ENCODE measurements around the gene BRSK2.

BRSK2 gene

DNA sequence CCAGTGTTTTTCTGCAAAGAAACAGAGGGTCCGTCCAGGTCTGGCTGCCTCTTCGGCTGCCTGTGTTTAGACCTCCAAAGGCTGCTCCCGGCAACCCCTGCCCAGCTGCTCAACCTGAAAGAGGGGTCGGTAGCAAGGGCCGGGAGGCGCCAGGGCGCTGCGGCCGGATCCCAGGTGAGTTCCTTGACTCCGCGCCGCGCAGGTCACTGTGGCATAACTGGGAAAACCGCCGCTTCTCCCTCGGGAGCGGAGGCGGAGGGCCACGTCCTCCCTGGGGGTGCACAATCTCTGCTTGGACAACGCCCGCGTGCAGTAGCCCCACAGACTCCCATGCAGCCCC lies 1.0 kb upstream of the BRSK2 start:
- Histone ChIP-seq H3K27me3 (ENCODE audit: control insufficient read depth in 2 of 2, insufficient read depth in 2 of 2, low read length in 2 of 2) (peaks cover 24 to 35% of the 10 kb centered on the region in 2 donors), H3K36me3 (ENCODE audit: control insufficient read depth in 2 of 2, insufficient read depth in 2 of 2, low read length in 2 of 2) (no peaks in the 10 kb centered on the region), H3K9me3 (ENCODE audit: control insufficient read depth in 2 of 2, low read length in 2 of 2) (no peaks in the 10 kb centered on the region), H3K4me1 (ENCODE audit: control insufficient read depth in 2 of 2, insufficient read depth in 2 of 2, low read length in 2 of 2) (peaks cover 0 to 7% of the 10 kb centered on the region in 2 donors), H3K27ac (ENCODE audit: low read depth in 2 of 2, low read length in 2 of 2) (no peak overlapping the region), H3K9ac (ENCODE audit: low read depth in 1 of 2, low read length in 2 of 2) (no peak overlapping the region), H3K4me3 (ENCODE audit: low read length in 2 of 2) (peak overlapping the region; percentile 50 to 57)

DNA sequence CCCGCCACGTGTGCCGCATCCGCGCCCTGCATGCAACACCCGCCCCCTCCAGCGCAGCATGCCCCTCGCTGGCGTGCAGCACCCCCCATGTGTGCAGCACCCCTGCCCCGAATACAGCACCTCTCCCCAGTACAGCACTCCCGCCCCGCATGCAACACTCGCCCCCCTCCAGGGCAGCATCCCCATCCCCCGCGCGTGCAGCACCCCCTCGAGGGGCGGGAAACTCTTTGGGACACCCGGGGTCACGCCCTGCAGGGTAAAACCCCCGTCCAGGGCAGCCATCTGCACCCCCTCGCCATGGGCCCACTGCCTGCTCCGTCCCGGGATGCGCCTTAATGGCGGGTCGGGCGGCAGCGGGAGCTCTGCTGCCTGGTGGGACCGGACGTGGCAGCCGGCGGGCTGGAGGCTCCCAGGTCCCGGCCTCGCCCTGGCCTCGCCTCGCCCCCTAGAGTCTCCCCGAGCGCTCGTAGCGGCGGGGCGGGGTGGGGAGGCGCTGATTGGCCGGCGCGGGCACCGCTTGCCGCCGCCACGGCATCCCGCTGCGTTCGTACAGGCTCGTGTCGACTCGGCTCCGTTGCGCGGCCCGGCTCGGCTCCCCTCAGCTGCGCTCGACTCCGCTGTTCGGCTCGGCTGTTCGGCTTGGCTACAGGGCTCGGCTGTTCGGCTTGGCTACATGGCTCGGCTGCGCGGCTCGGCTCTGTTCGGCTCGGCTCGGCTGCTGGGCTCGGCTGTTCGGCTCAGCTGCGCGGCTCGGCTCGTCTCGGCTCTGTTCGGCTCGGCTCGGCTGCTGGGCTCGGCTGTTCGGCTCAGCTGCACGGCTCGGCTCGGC lies 417 bp upstream of the BRSK2 start:
- peak overlapping the region; percentile 59 to 65 for H3K9ac ChIP-seq (ENCODE audit: low read depth in 1 of 2, low read length in 2 of 2)
- no peaks in the 10 kb centered on the region for H3K36me3 ChIP-seq (ENCODE audit: control insufficient read depth in 2 of 2, insufficient read depth in 2 of 2, low read length in 2 of 2)
- H3K4me1 ChIP-seq (ENCODE audit: control insufficient read depth in 2 of 2, insufficient read depth in 2 of 2, low read length in 2 of 2), result peaks cover 0 to 7% of the 10 kb centered on the region in 2 donors
- peaks cover 24 to 35% of the 10 kb centered on the region in 2 donors for H3K27me3 ChIP-seq (ENCODE audit: control insufficient read depth in 2 of 2, insufficient read depth in 2 of 2, low read length in 2 of 2)
- no peaks in the 10 kb centered on the region for H3K9me3 ChIP-seq (ENCODE audit: control insufficient read depth in 2 of 2, low read length in 2 of 2)
- peak overlapping the region; percentile 50 to 57 for H3K4me3 ChIP-seq (ENCODE audit: low read length in 2 of 2)
- H3K27ac ChIP-seq (ENCODE audit: low read depth in 2 of 2, low read length in 2 of 2), result peak overlapping the region in 1 of 2 donors; percentile 32

GRCh38 chr11:1390569-1391164 lies 933 bp downstream of the BRSK2 start:
- Histone ChIP-seq H3K9ac (ENCODE audit: low read depth in 1 of 2, low read length in 2 of 2) (no peak overlapping the region), H3K27me3 (ENCODE audit: control insufficient read depth in 2 of 2, insufficient read depth in 2 of 2, low read length in 2 of 2) (peaks cover 24 to 35% of the 10 kb centered on the region in 2 donors), H3K9me3 (ENCODE audit: control insufficient read depth in 2 of 2, low read length in 2 of 2) (no peaks in the 10 kb centered on the region), H3K36me3 (ENCODE audit: control insufficient read depth in 2 of 2, insufficient read depth in 2 of 2, low read length in 2 of 2) (no peaks in the 10 kb centered on the region), H3K4me3 (ENCODE audit: low read length in 2 of 2) (no peak overlapping the region), H3K4me1 (ENCODE audit: control insufficient read depth in 2 of 2, insufficient read depth in 2 of 2, low read length in 2 of 2) (peaks cover 0 to 7% of the 10 kb centered on the region in 2 donors), H3K27ac (ENCODE audit: low read depth in 2 of 2, low read length in 2 of 2) (no peak overlapping the region)

DNA sequence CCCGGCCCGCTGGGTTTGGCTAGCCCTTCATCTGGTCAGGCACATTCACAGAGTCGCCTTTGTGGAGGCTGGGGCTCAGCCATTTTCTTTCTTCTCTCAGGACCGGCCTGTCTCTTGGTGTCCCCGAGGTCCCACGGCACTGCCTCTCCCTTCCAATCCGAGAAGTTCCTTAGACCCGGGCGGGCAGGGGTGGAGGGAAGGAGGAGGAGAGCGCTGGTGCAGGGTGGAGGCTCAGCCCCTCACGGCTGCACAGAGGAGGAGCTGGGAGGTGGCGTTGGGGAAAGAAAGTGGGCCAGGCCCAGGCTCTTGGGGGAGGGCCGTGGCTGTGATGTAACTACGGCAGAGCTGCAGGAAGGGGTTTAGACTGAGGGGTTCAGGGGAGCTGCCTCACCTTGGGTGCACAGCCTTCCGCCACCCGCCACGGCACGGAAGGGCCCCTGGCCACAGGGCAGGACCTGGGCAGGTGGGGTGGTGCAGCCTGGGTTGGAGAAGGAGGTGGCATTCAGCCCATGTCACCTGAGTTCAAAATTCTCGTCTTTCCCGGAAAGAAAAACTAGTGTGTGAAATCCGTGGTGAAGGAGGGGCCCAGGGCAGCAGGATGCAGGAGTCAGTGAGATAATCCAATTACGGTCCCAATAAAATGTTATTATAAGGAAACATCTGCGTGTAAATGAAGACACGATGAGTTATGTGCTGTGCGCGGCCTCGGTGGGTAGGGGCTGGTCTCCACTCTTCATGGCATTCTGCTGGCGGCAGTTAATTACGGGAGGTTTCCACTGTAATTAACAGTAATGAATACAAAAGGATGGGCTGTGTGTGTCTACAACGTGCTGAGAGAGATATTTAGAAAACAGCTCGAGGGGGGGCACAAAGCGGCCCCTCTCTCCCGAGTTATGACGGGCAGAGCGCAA lies 1.7 kb downstream of the BRSK2 start:
- Histone ChIP-seq H3K4me3 (ENCODE audit: low read length in 2 of 2) (no peak overlapping the region), H3K4me1 (ENCODE audit: control insufficient read depth in 2 of 2, insufficient read depth in 2 of 2, low read length in 2 of 2) (peaks cover 0 to 7% of the 10 kb centered on the region in 2 donors), H3K9ac (ENCODE audit: low read depth in 1 of 2, low read length in 2 of 2) (no peak overlapping the region), H3K27ac (ENCODE audit: low read depth in 2 of 2, low read length in 2 of 2) (no peak overlapping the region), H3K9me3 (ENCODE audit: control insufficient read depth in 2 of 2, low read length in 2 of 2) (no peaks in the 10 kb centered on the region), H3K27me3 (ENCODE audit: control insufficient read depth in 2 of 2, insufficient read depth in 2 of 2, low read length in 2 of 2) (peaks cover 24 to 35% of the 10 kb centered on the region in 2 donors), H3K36me3 (ENCODE audit: control insufficient read depth in 2 of 2, insufficient read depth in 2 of 2, low read length in 2 of 2) (no peaks in the 10 kb centered on the region)

- H3K4me1 ChIP-seq (ENCODE audit: control insufficient read depth in 2 of 2, insufficient read depth in 2 of 2, low read length in 2 of 2), result peaks cover 0 to 7% of the 10 kb centered on the region in 2 donors
- no peak overlapping the region for H3K9ac ChIP-seq (ENCODE audit: low read depth in 1 of 2, low read length in 2 of 2)
- no peak overlapping the region for H3K27ac ChIP-seq (ENCODE audit: low read depth in 2 of 2, low read length in 2 of 2)
- H3K27me3 ChIP-seq (ENCODE audit: control insufficient read depth in 2 of 2, insufficient read depth in 2 of 2, low read length in 2 of 2), result peaks cover 24 to 35% of the 10 kb centered on the region in 2 donors
- no peak overlapping the region for H3K4me3 ChIP-seq (ENCODE audit: low read length in 2 of 2)
- no peaks in the 10 kb centered on the region for H3K36me3 ChIP-seq (ENCODE audit: control insufficient read depth in 2 of 2, insufficient read depth in 2 of 2, low read length in 2 of 2)
- no peaks in the 10 kb centered on the region for H3K9me3 ChIP-seq (ENCODE audit: control insufficient read depth in 2 of 2, low read length in 2 of 2)
These were observed 2.4 kb downstream of the BRSK2 start for GRCh38 chr11:1392111-1392510.

DNA sequence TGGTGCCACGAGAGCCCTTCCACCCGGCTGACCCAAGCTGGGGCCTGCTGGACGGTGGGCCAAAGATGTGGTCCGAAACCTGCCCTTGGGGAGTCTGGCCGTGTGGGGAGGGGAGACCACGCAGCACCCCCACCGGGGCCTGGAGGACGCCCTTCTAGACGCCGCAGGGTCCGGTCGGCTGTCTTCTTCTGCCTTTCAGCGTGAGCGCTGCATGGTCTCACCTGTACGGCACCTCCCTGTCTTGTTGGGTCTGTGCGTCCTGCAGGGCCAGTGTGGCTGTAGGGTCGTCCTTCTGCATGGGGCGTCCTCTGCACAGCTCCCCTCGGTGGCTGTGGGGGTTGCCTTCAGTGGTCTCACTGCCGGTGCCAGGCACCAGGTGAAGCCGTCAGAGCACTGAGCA lies 2.8 kb downstream of the BRSK2 start:
- no peaks in the 10 kb centered on the region for H3K9me3 ChIP-seq (ENCODE audit: control insufficient read depth in 2 of 2, low read length in 2 of 2)
- H3K9ac ChIP-seq (ENCODE audit: low read depth in 1 of 2, low read length in 2 of 2), result no peak overlapping the region
- H3K27me3 ChIP-seq (ENCODE audit: control insufficient read depth in 2 of 2, insufficient read depth in 2 of 2, low read length in 2 of 2), result peaks cover 24 to 35% of the 10 kb centered on the region in 2 donors
- H3K36me3 ChIP-seq (ENCODE audit: control insufficient read depth in 2 of 2, insufficient read depth in 2 of 2, low read length in 2 of 2), result no peaks in the 10 kb centered on the region
- peaks cover 0 to 7% of the 10 kb centered on the region in 2 donors for H3K4me1 ChIP-seq (ENCODE audit: control insufficient read depth in 2 of 2, insufficient read depth in 2 of 2, low read length in 2 of 2)
- H3K4me3 ChIP-seq (ENCODE audit: low read length in 2 of 2), result no peak overlapping the region
- no peak overlapping the region for H3K27ac ChIP-seq (ENCODE audit: low read depth in 2 of 2, low read length in 2 of 2)

DNA sequence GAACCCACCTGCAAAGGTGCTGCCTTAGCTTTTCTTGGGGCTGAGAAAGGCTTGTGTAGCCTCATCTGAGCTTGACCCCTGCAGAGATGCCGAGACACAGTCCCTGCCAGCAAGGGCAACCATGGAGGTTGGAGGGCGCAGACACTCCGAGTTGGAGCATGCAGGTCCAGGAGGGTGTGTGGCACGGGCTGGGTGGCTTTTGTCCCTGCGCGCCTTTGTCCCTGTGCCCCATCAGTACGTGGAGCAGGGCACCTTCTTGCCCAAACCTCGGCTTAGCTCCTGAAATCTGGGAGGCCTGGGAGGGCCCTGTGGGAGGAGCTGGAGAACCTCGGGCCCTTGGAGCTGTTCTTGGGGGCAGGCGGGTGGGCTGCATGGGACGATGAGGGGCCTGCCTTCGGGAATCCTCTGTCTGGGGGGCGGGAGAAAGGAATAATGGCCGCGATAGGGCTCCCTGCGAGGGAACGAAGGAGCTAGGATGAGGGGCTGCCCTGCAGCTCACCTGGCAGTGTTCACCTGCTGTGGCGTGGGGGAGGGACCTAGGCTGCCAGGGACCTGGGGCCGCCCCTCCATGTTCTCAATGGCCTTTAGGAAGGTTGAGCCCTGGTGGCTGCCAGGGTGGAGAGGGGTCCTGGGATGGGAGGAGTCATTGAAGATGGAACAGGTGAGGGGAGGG lies 3.4 kb downstream of the BRSK2 start:
- H3K9ac ChIP-seq (ENCODE audit: low read depth in 1 of 2, low read length in 2 of 2), result no peak overlapping the region
- H3K27me3 ChIP-seq (ENCODE audit: control insufficient read depth in 2 of 2, insufficient read depth in 2 of 2, low read length in 2 of 2), result peaks cover 24 to 35% of the 10 kb centered on the region in 2 donors
- H3K27ac ChIP-seq (ENCODE audit: low read depth in 2 of 2, low read length in 2 of 2), result no peak overlapping the region
- no peaks in the 10 kb centered on the region for H3K9me3 ChIP-seq (ENCODE audit: control insufficient read depth in 2 of 2, low read length in 2 of 2)
- H3K4me1 ChIP-seq (ENCODE audit: control insufficient read depth in 2 of 2, insufficient read depth in 2 of 2, low read length in 2 of 2), result peaks cover 0 to 7% of the 10 kb centered on the region in 2 donors
- no peak overlapping the region for H3K4me3 ChIP-seq (ENCODE audit: low read length in 2 of 2)
- H3K36me3 ChIP-seq (ENCODE audit: control insufficient read depth in 2 of 2, insufficient read depth in 2 of 2, low read length in 2 of 2), result no peaks in the 10 kb centered on the region

- H3K9me3 ChIP-seq (ENCODE audit: control insufficient read depth in 2 of 2, low read length in 2 of 2), result no peaks in the 10 kb centered on the region
- H3K4me1 ChIP-seq (ENCODE audit: control insufficient read depth in 2 of 2, insufficient read depth in 2 of 2, low read length in 2 of 2), result no peaks in the 10 kb centered on the region
- no peak overlapping the region for H3K4me3 ChIP-seq (ENCODE audit: low read length in 2 of 2)
- H3K36me3 ChIP-seq (ENCODE audit: control insufficient read depth in 2 of 2, insufficient read depth in 2 of 2, low read length in 2 of 2), result no peaks in the 10 kb centered on the region
- no peak overlapping the region for H3K27ac ChIP-seq (ENCODE audit: low read depth in 2 of 2, low read length in 2 of 2)
- H3K27me3 ChIP-seq (ENCODE audit: control insufficient read depth in 2 of 2, insufficient read depth in 2 of 2, low read length in 2 of 2), result peaks cover 21 to 25% of the 10 kb centered on the region in 2 donors
- H3K9ac ChIP-seq (ENCODE audit: low read depth in 1 of 2, low read length in 2 of 2), result no peak overlapping the region
These were observed 5.4 kb downstream of the BRSK2 start for GRCh38 chr11:1394936-1395772.

GRCh38 chr11:1395773-1396374 lies 6.1 kb downstream of the BRSK2 start:
- Histone ChIP-seq H3K9me3 (ENCODE audit: control insufficient read depth in 2 of 2, low read length in 2 of 2) (no peaks in the 10 kb centered on the region), H3K9ac (ENCODE audit: low read depth in 1 of 2, low read length in 2 of 2) (no peak overlapping the region), H3K4me3 (ENCODE audit: low read length in 2 of 2) (no peak overlapping the region), H3K27ac (ENCODE audit: low read depth in 2 of 2, low read length in 2 of 2) (no peak overlapping the region), H3K36me3 (ENCODE audit: control insufficient read depth in 2 of 2, insufficient read depth in 2 of 2, low read length in 2 of 2) (no peaks in the 10 kb centered on the region), H3K4me1 (ENCODE audit: control insufficient read depth in 2 of 2, insufficient read depth in 2 of 2, low read length in 2 of 2) (no peaks in the 10 kb centered on the region), H3K27me3 (ENCODE audit: control insufficient read depth in 2 of 2, insufficient read depth in 2 of 2, low read length in 2 of 2) (peaks cover 19 to 23% of the 10 kb centered on the region in 2 donors)
